Endothelial cell of umbilical vein (primary cell): ENCODE results near the gene QARS1. TPM values are rescaled to one million over a fixed set of nuclear protein-coding genes. Genes with fewer than 3 reads are reported as not detected.

Experiments used
- BruUV-seq: library from RNA; stranded (reverse); fragments of 400-500 nt; replicated peaks from 2 replicates; lab custom pipeline; 2021; lab: Mats Ljungman, UMichigan
- CTCF ChIA-PET: fragments of 300-600, 350-600 bp; sonication (Branson Sonifier 250); formaldehyde crosslinking; loops from one replicate; lab custom pipeline; 2021; ENCODE audit warnings: antibody characterized with exemption, inconsistent platforms; lab: Charles Lee
- POLR2A ChIA-PET: fragments of 300-600, 350-600 bp; sonication (Branson Sonifier 250); formaldehyde crosslinking; loops from one replicate; lab custom pipeline; 2021; ENCODE audit warnings: antibody characterized with exemption, inconsistent platforms; lab: Charles Lee
- DNase-seq: peaks from one replicate; pipeline ENCODE4 v3.0.0-alpha.2; 2011; ENCODE audit warnings: low read depth, low spot score
- FAIRE-seq: peaks from 2 replicates; lab custom pipeline; 2011; peaks lifted over from hg19 to GRCh38; lab: Jason Lieb, UNC
- H2AFZ ChIP-seq: 2 replicates; pipeline ENCODE4 v1.6.0; 2012; ENCODE audit warnings: low read depth, low read length, control low read depth, inconsistent platforms
- H3K27ac ChIP-seq: 2 replicates; pipeline ENCODE4 v1.5.1; 2011; ENCODE audit warnings: low read depth, mild to moderate bottlenecking, control low read depth, low read length, moderate library complexity; ENCODE audit not compliant: insufficient read depth
- H3K27me3 ChIP-seq, 2 experiments: 2 replicates each; pipeline versions ENCODE4 v1.6.0 to v1.6.1; 2011; ENCODE audit warnings: low read length in 2 of 2, mixed read lengths in 1 of 2; ENCODE audit not compliant: control insufficient read depth in 2 of 2, insufficient read depth in 2 of 2
- H3K36me3 ChIP-seq, 2 experiments: 2 replicates in 1 of 2; 3 replicates in 1 of 2; pipeline ENCODE4 v1.5.1; 2011; ENCODE audit warnings: low read length in 2 of 2, mild to moderate bottlenecking in 1 of 2, moderate library complexity in 1 of 2; ENCODE audit not compliant: control insufficient read depth in 2 of 2, insufficient read depth in 2 of 2; ENCODE audit errors: extremely low read depth in 1 of 2
- H3K4me1 ChIP-seq: 3 replicates; pipeline ENCODE4 v1.5.1; 2011; ENCODE audit warnings: mild to moderate bottlenecking, low read length; ENCODE audit not compliant: control insufficient read depth, insufficient read depth; ENCODE audit errors: extremely low read depth
- H3K4me2 ChIP-seq: 2 replicates; pipeline ENCODE4 v1.6.1; 2011; ENCODE audit warnings: low read length, control low read depth, mixed read lengths; ENCODE audit not compliant: insufficient read depth
- H3K4me3 ChIP-seq, 3 experiments: fragments of 200-600 bp in 1 of 3; sonication (generic), shearing (Covaris generic) in 1 of 3; replicated peaks in 1 of 3; 2 replicates each; pipeline ENCODE4 v1.5.1; 2011 to 2016; ENCODE audit warnings: control low read depth in 3 of 3, low read length in 3 of 3, mild to moderate bottlenecking in 2 of 3, inconsistent platforms in 1 of 3, low read depth in 1 of 3, moderate library complexity in 1 of 3; ENCODE audit not compliant: insufficient read depth in 1 of 3
- H3K79me2 ChIP-seq: 2 replicates; pipeline ENCODE4 v1.6.0; 2012; ENCODE audit warnings: low read length, inconsistent platforms; ENCODE audit not compliant: control insufficient read depth, insufficient read depth
- H3K9ac ChIP-seq: replicated peaks from 2 replicates; pipeline ENCODE3; 2011; ENCODE audit warnings: low read length, control low read depth; ENCODE audit not compliant: insufficient read depth; ENCODE audit errors: extremely low read depth
- H3K9me1 ChIP-seq: replicated peaks from 3 replicates; pipeline ENCODE4 v1.6.0; 2011; ENCODE audit warnings: mild to moderate bottlenecking, low read length; ENCODE audit not compliant: control insufficient read depth, insufficient read depth; ENCODE audit errors: extremely low read depth
- H3K9me3 ChIP-seq: replicated peaks from 2 replicates; pipeline ENCODE4 v1.5.1; 2012; ENCODE audit warnings: low read length, inconsistent platforms; ENCODE audit not compliant: control insufficient read depth, insufficient read depth
- H4K20me1 ChIP-seq: replicated peaks from 2 replicates; pipeline ENCODE3; 2011; ENCODE audit warnings: mild to moderate bottlenecking, low read length; ENCODE audit not compliant: control insufficient read depth, insufficient read depth; ENCODE audit errors: extremely low read depth
- CTCF ChIP-seq, 2 donors: IDR thresholded peaks; 1 replicate in 1 of 2; 2 replicates in 1 of 2; pipeline ENCODE4 v1.5.1; 2011; ENCODE audit warnings: low read length in 2 of 2, mild to moderate bottlenecking in 2 of 2, moderate library complexity in 2 of 2, control low read depth in 1 of 2, inconsistent platforms in 1 of 2, low read depth in 1 of 2; ENCODE audit not compliant: insufficient read depth in 1 of 2; ENCODE audit errors: extremely low read depth in 1 of 2
- EZH2 ChIP-seq: IDR thresholded peaks from 2 replicates; pipeline ENCODE4 v1.6.1; 2012; ENCODE audit warnings: borderline replicate concordance, low read depth, mild to moderate bottlenecking, moderate library complexity, low read length, inconsistent platforms; ENCODE audit not compliant: severe bottlenecking
- FOS ChIP-seq: IDR thresholded peaks from 2 replicates; pipeline ENCODE4 v1.6.1; 2011; ENCODE audit warnings: mild to moderate bottlenecking, low read length, moderate library complexity, borderline replicate concordance; ENCODE audit not compliant: insufficient read depth
- GATA2 ChIP-seq: IDR thresholded peaks from 2 replicates; pipeline ENCODE4 v1.7.0; 2011; ENCODE audit warnings: low read depth, mild to moderate bottlenecking, moderate library complexity, mixed read lengths, low read length; ENCODE audit not compliant: insufficient read length, insufficient read depth
- JUN ChIP-seq: IDR thresholded peaks from 2 replicates; pipeline ENCODE4 v1.6.1; 2011; ENCODE audit warnings: borderline replicate concordance, low read depth; ENCODE audit not compliant: insufficient read length, insufficient read depth
- MAX ChIP-seq: IDR thresholded peaks from 2 replicates; pipeline ENCODE4 v1.6.1; 2011; ENCODE audit not compliant: insufficient read depth, insufficient read length
- MYC ChIP-seq: IDR thresholded peaks from one replicate; pipeline ENCODE4 v1.6.1; 2011; ENCODE audit warnings: mild to moderate bottlenecking, low read depth, low read length
- POLR2A ChIP-seq: IDR thresholded peaks from 2 replicates; pipeline ENCODE4 v1.6.1; 2012; ENCODE audit warnings: low read depth, mild to moderate bottlenecking, control low read depth, low read length
- POLR2AphosphoS5 ChIP-seq: IDR thresholded peaks from 2 replicates; pipeline ENCODE4 v1.6.1; 2012; ENCODE audit warnings: low read depth, mild to moderate bottlenecking, control low read depth, low read length, moderate library complexity; ENCODE audit not compliant: insufficient read depth
- dilution Hi-C: fragments of 300-500 bp; cut with MboI; formaldehyde crosslinking; loops from one replicate; pipeline ENCODE4 v1.15.0; 2019; ENCODE audit warnings: low sequenced_read_pairs; ENCODE audit not compliant: extremely low pct_ligation_motif_present
- intact Hi-C: fragments of 100-400 bp; cut with micrococcal nuclease; formaldehyde crosslinking; loops from one replicate; pipeline ENCODE4 v1.10.0; 2022
- polyA plus RNA-seq, 4 experiments: library from polyadenylated mRNA; depleted of rRNA in 3 of 4; stranded (reverse) in 3 of 4; unstranded in 1 of 4; fragments of >200 nt; gene quantifications; 2 replicates each; pipeline versions ENCODE4 v1.2.1 to v1.2.3, GENCODE V29; 2011 to 2012; ENCODE audit warnings: missing spikeins in 1 of 4
- total RNA-seq: library from RNA; stranded (reverse); gene quantifications from 2 replicates; pipeline ENCODE4 v1.2.3, GENCODE V29; 2021

The QARS1 gene
- total and polyA plus RNA-seq, 2 donors (not counting 3 experiments of a cell fraction or from before 2014, with no cell fraction given) = 285 to 477 TPM

GRCh38 chr3:49057268-49057667 is 47.3 kb downstream of the QARS1 start:
- TSS peak; percentile 57 for BruUV-seq
- POLR2A ChIA-PET = no interaction called here
- FAIRE-seq (no peak), DNase-seq (no peak)
- Histone ChIP-seq H3K4me1 (no peaks in the 10 kb centered on the region), H3K27me3 (no peaks in the 10 kb centered on the region), H2AFZ (no peak overlapping the region), H3K79me2 (peaks cover 9% of the 10 kb centered on the region), H3K4me3 (no peak overlapping the region), H3K9me3 (no peaks in the 10 kb centered on the region), H4K20me1 (no peaks in the 10 kb centered on the region), H3K36me3 (peaks cover 14 to 25% of the 10 kb centered on the region in 2 experiments), H3K9ac (no peak overlapping the region), H3K9me1 (no peaks in the 10 kb centered on the region), H3K4me2 (no peak overlapping the region), H3K27ac (no peak overlapping the region)
- dilution Hi-C loops (no loop called here), intact Hi-C loops (no loop called here)
- CTCF ChIA-PET = no interaction called here
- TF ChIP-seq GATA2 (no peak), MAX (no peak), MYC (no peak), JUN (no peak), POLR2A (no peak), CTCF (IDR thresholded peaks at IDR 0.05; ENCODE audit: extremely low read depth in 1 of 2, insufficient read depth in 1 of 2, low read depth in 1 of 2, low read length in 2 of 2) (no peak), EZH2 (no peak), POLR2AphosphoS5 (no peak), FOS (no peak)
